Stimulated activated naive CD8-positive, alpha-beta T cell treated with anti-CD3 and anti-CD28 coated beads, Interleukin-15, amount 100 ng/mL, for 72 hours (primary cell): Measurements from ENCODE around the gene A3GALT2.

ENCODE experiments used
- ATAC-seq: fragments of 150-1000 bp; cut with Tn5 transposase; 2 replicates; pipeline ENCODE4 v1.10.0; 2021; ENCODE audit warnings: mild to moderate bottlenecking, moderate library complexity
- DNase-seq, 2 donors: peaks; one replicate each; pipeline ENCODE4 v3.0.0; 2021 to 2022
- H3K27ac Mint-ChIP-seq, 2 donors: one replicate each; pipeline ENCODE4 v1.8.0; 2022; ENCODE audit warnings: mild to moderate bottlenecking in 2 of 2, mixed read lengths in 2 of 2, moderate library complexity in 2 of 2
- H3K27me3 Mint-ChIP-seq: one replicate; pipeline ENCODE4 v1.8.0; 2022; ENCODE audit warnings: mixed read lengths
- H3K4me1 Mint-ChIP-seq: one replicate; pipeline ENCODE4 v1.8.0; 2022; ENCODE audit warnings: mild to moderate bottlenecking, mixed read lengths
- H3K4me3 Mint-ChIP-seq, 2 donors: one replicate each; pipeline ENCODE4 v1.8.0; 2022; ENCODE audit warnings: mild to moderate bottlenecking in 2 of 2, mixed read lengths in 2 of 2, moderate library complexity in 1 of 2
- H3K9me3 Mint-ChIP-seq, 2 donors: one replicate each; pipeline ENCODE4 v1.8.0; 2022; ENCODE audit warnings: mixed read lengths in 2 of 2

A3GALT2 gene

GRCh38 chr1:33320619-33321165 lies at the start of gene A3GALT2:
Gene A3GALT2, minus strand, starts transcription at chr1:33321098. Its CDS starts 0 bp downstream, at chr1:33321098.
- DNase-seq (no peak), ATAC-seq (no peak)
- Mint-ChIP-seq H3K9me3 (no peaks in the 10 kb centered on the region), H3K4me3 (no peak within 1 kb of the TSS), H3K27ac (no peak within 1 kb of the TSS), H3K4me1 (no peaks in the 10 kb centered on the region), H3K27me3 (peaks cover 9% of the 10 kb centered on the region)

GRCh38 chr1:33370301-33370700 lies 49.4 kb upstream of the A3GALT2 start:
- no peaks in the 10 kb centered on the region for H3K9me3 Mint-ChIP-seq
- H3K27me3 Mint-ChIP-seq: peaks cover 8% of the 10 kb centered on the region
- no peak overlapping the region for H3K27ac Mint-ChIP-seq
- ATAC-seq (no peak), DNase-seq (no peak)
- H3K4me3 Mint-ChIP-seq: no peak overlapping the region
- H3K4me1 Mint-ChIP-seq: no peaks in the 10 kb centered on the region

GRCh38 chr1:33369764-33370163 lies 48.9 kb upstream of the A3GALT2 start:
- no peak overlapping the region for H3K27ac Mint-ChIP-seq
- H3K9me3 Mint-ChIP-seq: no peaks in the 10 kb centered on the region
- H3K27me3 Mint-ChIP-seq: peaks cover 8% of the 10 kb centered on the region
- H3K4me3 Mint-ChIP-seq: no peak overlapping the region
- DNase-seq (no peak), ATAC-seq (no peak)
- no peaks in the 10 kb centered on the region for H3K4me1 Mint-ChIP-seq

GRCh38 chr1:33369081-33369480 lies 48.2 kb upstream of the A3GALT2 start:
- H3K4me1 Mint-ChIP-seq: no peaks in the 10 kb centered on the region
- DNase-seq (no peak), ATAC-seq (no peak)
- H3K27me3 Mint-ChIP-seq: peaks cover 8% of the 10 kb centered on the region
- no peak overlapping the region for H3K4me3 Mint-ChIP-seq
- no peak overlapping the region for H3K27ac Mint-ChIP-seq
- H3K9me3 Mint-ChIP-seq: no peaks in the 10 kb centered on the region

DNA sequence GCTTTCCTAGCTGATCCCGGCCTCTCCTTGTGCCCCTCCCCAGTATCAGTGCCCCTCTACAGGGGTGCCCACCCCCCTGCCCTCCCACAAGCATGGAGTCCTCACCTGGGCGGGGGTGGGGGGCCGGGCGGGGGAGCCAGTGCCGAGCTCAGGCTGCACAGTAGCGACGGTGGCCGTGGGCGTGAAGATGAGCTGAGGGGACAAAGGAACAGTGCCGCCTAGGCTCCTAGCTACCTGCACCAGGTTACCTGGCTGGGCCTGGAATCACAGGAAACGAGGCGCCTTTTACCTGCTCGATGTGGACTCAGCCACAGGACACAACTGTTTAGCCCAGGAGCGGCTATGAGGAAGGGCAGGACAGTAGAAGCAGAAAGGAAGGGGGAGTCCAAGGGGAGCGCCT lies 47.5 kb upstream of the A3GALT2 start:
- H3K4me3 Mint-ChIP-seq: no peak overlapping the region
- H3K4me1 Mint-ChIP-seq: no peaks in the 10 kb centered on the region
- H3K9me3 Mint-ChIP-seq: no peaks in the 10 kb centered on the region
- H3K27me3 Mint-ChIP-seq: peaks cover 8% of the 10 kb centered on the region
- DNase-seq (no peak), ATAC-seq (no peak)
- no peak overlapping the region for H3K27ac Mint-ChIP-seq

DNA sequence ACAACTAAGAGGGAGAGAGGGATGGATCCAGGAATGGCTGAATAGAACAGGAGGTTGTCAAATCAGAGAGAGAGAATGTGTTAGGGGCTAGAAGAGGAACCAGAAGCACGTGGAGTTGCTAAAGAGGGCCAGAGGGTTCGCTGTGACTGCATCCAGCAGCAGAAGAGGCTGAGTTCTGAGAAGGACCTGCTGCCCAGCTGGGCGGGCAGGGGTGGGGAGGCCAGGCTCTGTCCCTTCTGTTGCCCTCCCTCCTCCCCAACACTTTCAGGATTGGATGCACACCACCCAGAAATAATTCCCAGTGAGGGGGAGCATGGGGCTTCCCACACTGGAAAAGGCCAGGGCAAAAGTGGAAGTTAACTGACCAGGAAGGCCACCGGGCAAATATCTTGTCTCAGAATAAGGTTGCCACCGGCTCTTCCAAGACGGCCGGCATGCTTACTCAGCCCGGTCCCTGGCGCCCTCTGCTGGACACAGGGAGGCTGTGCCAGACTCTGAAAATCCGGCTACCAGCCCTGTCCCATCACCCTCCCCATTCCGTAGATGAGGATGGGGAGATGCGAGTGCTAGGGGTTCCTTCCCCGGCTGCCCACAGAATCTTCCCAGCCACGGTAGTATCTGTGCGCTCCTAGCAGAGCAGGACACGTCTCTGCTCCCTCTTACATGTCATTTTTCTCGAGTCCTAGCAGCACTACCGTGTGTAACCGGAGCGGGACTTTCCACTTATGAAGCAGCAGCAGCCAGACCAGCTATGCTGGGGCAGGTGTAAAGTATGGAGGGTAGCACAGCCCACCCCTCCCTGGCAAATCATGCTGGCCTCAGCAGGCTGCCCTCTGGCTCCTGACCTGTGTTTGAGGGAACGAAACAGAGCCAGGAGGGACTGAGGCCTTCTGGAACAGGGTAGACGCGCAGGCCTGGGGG lies 46.8 kb upstream of the A3GALT2 start:
- Mint-ChIP-seq H3K4me3 (no peak overlapping the region), H3K27me3 (peaks cover 8% of the 10 kb centered on the region), H3K27ac (no peak overlapping the region), H3K4me1 (no peaks in the 10 kb centered on the region), H3K9me3 (no peaks in the 10 kb centered on the region)
- ATAC-seq (peak; percentile 86), DNase-seq (peak; percentile 78 to 79)

- H3K27me3 Mint-ChIP-seq: peaks cover 8% of the 10 kb centered on the region
- no peak for ATAC-seq
- no peaks in the 10 kb centered on the region for H3K4me1 Mint-ChIP-seq
- no peak overlapping the region for H3K27ac Mint-ChIP-seq
- no peak overlapping the region for H3K4me3 Mint-ChIP-seq
- no peaks in the 10 kb centered on the region for H3K9me3 Mint-ChIP-seq
- DNase-seq: no peak
Observed at GRCh38 chr1:33366762-33367484, 46.0 kb upstream of the A3GALT2 start.

GRCh38 chr1:33365560-33365997 lies 44.7 kb upstream of the A3GALT2 start:
- H3K4me3 Mint-ChIP-seq: no peak overlapping the region
- no peak overlapping the region for H3K27ac Mint-ChIP-seq
- ATAC-seq (no peak), DNase-seq (no peak)
- H3K9me3 Mint-ChIP-seq: no peaks in the 10 kb centered on the region
- H3K4me1 Mint-ChIP-seq: no peaks in the 10 kb centered on the region
- H3K27me3 Mint-ChIP-seq: peaks cover 8% of the 10 kb centered on the region

DNA sequence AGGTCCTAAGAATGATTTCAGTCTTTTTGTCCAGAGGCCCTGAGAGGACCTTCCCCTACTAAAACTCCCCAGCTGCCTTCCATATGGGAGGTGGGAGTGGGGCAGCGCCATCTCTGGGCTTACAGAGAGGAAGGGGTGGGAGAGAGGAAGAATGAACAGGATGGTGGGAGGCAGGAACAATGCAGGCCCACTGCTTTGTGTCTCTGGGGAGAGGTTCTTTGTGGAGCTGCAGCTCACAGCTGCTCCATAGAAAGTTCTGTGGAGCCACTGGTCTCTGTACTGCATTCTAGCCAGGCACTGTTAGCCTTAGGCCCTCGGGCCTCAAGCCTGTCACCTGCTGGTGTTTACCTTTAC lies 43.6 kb upstream of the A3GALT2 start:
- Mint-ChIP-seq H3K27me3 (peaks cover 8% of the 10 kb centered on the region), H3K27ac (peak overlapping the region in 1 of 2 donors; percentile 55), H3K4me3 (no peak overlapping the region), H3K4me1 (no peaks in the 10 kb centered on the region), H3K9me3 (no peaks in the 10 kb centered on the region)
- no peak for DNase-seq
- ATAC-seq: no peak

- Mint-ChIP-seq H3K27ac (peak overlapping the region; percentile 55 to 74), H3K9me3 (no peaks in the 10 kb centered on the region), H3K4me1 (no peaks in the 10 kb centered on the region), H3K4me3 (no peak overlapping the region), H3K27me3 (peaks cover 8% of the 10 kb centered on the region)
- ATAC-seq: no peak
- DNase-seq: no peak
Observed at GRCh38 chr1:33363470-33363861, 42.6 kb upstream of the A3GALT2 start.

DNA sequence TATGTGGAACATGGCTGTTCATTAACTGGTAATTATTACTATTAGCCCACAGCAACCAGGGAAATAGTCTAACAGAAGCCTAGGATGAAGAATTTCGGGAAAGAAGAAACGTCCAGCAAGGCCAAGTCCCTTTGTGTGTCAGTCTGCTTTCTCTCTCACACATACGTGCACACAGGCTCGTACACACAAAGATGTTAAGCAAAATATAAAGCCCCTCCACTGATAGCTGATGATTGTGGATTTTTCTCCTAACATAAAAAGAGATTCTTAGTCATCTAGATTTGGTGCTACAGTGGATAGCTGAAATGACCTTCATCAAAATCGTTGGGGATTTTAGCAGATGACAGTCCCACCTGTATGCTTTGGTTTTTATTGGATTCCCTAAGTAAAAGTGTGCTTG lies 42.1 kb upstream of the A3GALT2 start:
- ATAC-seq: no peak
- H3K27ac Mint-ChIP-seq: no peak overlapping the region
- no peaks in the 10 kb centered on the region for H3K9me3 Mint-ChIP-seq
- DNase-seq: no peak
- no peak overlapping the region for H3K4me3 Mint-ChIP-seq
- peaks cover 8% of the 10 kb centered on the region for H3K27me3 Mint-ChIP-seq
- H3K4me1 Mint-ChIP-seq: no peaks in the 10 kb centered on the region

- peaks cover under 1% of the 10 kb centered on the region for H3K27me3 Mint-ChIP-seq
- H3K4me3 Mint-ChIP-seq: no peak overlapping the region
- H3K9me3 Mint-ChIP-seq: no peaks in the 10 kb centered on the region
- no peak overlapping the region for H3K27ac Mint-ChIP-seq
- no peaks in the 10 kb centered on the region for H3K4me1 Mint-ChIP-seq
- ATAC-seq (no peak), DNase-seq (no peak)
Observed at GRCh38 chr1:33361532-33362235, 40.8 kb upstream of the A3GALT2 start.

DNA sequence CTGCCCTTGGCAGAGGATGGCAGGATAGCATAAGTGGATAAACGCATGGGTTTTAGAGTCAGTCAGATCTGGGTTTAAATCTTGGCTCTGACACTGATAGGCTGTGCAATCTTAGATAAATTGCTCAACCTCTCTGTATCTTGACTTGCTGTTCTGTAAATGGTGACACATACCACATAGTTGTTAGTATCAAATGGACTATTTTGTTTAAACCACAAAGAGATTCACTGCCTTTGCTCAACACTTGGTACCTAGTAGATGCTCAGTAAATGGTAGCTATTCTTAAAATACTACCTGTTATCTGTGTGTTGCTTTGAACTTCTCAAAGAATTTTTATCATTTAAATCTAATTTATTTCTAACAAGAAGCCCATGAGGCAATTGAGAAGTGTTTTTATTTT lies 39.5 kb upstream of the A3GALT2 start:
- H3K27me3 Mint-ChIP-seq: no peaks in the 10 kb centered on the region
- no peak overlapping the region for H3K4me3 Mint-ChIP-seq
- H3K27ac Mint-ChIP-seq: no peak overlapping the region
- no peaks in the 10 kb centered on the region for H3K4me1 Mint-ChIP-seq
- no peak for DNase-seq
- ATAC-seq: no peak
- H3K9me3 Mint-ChIP-seq: no peaks in the 10 kb centered on the region

DNA sequence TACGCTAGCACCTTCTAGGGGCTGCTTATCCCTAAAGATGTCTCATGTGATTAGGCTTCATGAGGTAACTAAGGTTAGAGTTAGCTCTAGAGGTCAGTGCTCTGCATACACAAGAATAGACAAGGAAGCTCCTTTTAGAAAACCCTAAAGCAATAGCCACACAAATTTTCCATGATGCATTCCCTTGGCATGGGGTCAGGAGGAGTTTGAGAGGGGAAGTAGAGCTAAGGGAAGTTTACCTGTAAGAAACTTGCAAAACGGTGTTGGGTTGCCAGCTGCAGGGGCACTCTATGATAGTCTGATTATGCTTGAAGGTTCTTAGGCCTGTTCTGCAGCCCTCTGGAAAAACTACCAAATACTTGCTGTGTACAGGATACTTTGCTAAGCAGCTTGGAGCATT lies 39.0 kb upstream of the A3GALT2 start:
- Mint-ChIP-seq H3K9me3 (no peaks in the 10 kb centered on the region), H3K27ac (no peak overlapping the region), H3K4me3 (no peak overlapping the region), H3K27me3 (no peaks in the 10 kb centered on the region), H3K4me1 (no peaks in the 10 kb centered on the region)
- ATAC-seq (no peak), DNase-seq (no peak)

- H3K27me3 Mint-ChIP-seq: no peaks in the 10 kb centered on the region
- DNase-seq (no peak), ATAC-seq (no peak)
- H3K9me3 Mint-ChIP-seq: no peaks in the 10 kb centered on the region
- H3K4me3 Mint-ChIP-seq: no peak overlapping the region
- no peaks in the 10 kb centered on the region for H3K4me1 Mint-ChIP-seq
- no peak overlapping the region for H3K27ac Mint-ChIP-seq
Observed at GRCh38 chr1:33358795-33359503, 38.1 kb upstream of the A3GALT2 start.
